AG20443 (cell line): Measurements from ENCODE around the gene EEF2KMT.

Source experiments
- DNase-seq: peaks from one replicate; pipeline ENCODE4 v3.0.0; 2012; ENCODE audit warnings: low spot score, mixed read lengths

EEF2KMT gene

DNA sequence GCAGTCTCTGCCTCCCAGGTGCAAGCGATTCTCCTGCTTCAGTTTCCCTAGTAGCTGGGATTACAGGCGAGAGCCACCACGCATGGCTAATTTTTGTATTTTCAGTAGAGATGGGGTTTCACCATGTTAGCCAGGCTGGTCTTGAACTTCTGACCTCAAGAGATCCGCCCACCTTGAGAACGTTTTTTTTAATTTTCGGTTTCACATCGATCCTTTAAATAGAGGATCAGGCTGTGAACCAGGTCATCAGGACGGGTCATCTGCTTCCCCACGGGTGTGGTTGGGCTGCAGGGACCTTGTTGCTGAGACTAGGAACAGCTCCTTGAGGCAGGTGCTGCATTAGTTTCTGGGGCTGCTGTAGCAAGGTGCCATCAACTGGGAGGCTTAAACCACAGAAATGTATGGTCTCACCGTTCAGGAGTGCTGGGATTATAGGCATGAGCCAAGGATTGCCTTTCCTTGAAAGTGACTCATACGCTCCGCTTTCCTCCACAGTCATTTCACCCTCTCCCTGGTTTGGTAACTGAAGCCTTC, 55.9 kb downstream of the EEF2KMT start:
- DNase-seq = no peak

DNA sequence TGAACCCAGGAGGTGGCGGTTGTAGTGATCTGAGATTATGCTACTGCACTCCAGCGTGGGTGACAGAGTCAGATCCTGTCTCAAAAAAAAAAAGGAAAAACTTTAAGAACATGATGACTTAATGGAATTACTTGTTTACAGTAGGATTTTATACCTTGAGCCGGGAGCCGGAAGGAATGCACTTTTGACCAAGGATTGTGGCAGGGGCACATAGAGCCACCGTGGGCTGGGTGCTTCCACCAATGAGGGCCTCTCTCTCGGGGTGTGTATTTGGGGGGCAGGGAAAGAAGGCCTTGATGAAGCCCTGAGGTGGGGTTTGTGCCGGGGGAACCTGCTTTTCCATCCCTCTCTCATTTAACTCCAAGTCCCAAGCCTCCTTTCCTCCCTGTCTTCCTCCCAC, 57.1 kb downstream of the EEF2KMT start:
- no peak for DNase-seq

DNA sequence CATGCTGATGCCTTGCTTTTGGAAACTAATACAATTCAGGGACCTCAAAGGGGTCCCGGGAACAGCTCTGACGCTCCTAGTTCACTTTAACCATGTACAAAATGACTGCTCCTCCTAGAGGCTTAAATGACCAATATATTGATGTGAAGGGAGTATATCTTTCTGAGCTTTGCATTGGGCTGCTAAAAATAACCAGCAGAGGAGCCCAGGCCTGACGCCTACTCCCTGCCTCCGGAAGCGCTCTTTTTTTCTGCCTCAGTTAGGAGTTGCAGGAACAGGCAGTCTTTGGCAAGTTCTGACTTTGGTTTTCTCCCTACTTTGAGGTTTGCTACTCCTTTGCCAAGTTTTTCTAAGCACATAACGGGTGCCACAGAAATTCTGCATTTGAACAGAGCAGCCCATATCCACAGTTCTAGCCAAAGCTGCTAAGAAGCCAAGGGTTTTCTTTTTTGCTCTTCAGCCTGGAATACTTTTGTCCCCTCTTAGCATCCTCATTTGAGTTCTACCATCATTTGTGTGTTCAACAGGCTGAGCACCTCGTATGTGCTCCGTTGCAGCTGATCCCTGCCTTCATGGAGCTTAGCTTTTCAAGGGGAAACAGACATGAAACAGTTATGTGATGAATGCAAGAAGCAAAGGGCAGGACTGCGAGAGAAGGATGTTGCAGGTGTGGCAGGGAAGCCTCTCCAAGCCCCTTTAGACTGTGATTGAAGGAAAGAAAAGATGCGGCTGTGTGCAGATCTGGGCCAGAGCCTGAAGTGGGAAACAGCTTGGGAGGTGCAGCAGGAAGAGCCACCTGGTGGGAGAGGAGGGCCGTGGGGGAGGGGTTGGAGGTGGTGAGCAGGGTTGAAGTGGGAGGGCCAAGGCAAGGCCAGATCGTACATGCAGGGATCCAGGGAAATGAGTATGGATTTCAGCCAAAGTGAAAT, 61.1 kb downstream of the EEF2KMT start:
- no peak for DNase-seq

DNA sequence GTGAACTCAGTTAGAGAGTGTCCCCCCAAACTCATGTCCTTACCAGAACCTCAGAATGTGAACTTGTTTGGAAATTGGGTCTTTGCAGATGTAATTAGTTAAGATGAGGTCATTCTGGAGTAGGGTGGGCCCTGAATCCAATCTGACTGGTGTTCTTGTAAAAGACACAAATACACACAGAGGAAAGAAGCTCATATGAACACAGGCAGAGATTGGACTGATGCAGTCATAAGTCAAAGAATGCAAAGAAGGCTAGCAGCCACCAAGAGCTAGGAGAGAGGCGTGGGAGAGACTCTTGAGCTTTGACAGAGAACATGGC, 61.7 kb downstream of the EEF2KMT start:
- DNase-seq = no peak
